Activated CD4-positive, CD25-positive, alpha-beta regulatory T cell treated with anti-CD3 and anti-CD28 coated beads, Interleukin-2, amount 50 U/mL, for 72 hours (primary cell): ENCODE results near the gene CHST1.

ENCODE experiments used
- DNase-seq: peaks from one replicate; pipeline ENCODE4 v3.0.0; 2021

CHST1 gene

DNA sequence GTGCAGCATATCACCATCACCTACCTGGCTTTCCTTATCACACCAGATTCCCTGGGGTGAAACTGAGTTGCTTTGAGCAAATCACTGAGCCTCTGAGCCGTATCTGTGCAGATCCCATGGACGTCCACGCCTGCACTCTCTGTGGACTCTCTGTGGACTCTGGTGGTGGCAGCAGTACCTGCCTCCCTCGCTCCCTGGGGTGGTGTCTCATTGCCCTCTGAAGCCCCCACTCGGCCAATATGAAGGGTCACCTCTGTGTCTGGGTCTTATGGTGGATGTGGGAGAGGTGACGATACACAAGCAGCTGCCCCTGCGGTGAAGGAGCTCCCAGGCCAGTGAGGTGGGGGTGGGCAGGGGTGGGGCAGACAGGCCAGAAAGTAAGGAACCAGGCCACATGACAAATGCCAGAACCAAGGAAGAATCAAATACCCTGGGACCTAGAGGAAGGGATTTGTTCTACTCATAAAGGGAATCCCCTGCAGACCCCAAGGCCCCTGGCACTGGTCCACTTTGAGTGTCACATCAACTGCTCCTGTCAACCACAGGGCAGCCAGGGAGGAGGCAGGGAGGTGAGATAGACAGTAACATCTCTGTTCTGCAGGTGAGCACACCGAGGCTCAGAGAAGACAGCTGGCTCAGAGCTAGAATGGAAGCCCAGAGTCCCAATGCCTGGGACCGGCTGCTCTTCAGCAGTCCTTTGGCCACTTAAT lies 9.2 kb upstream of the CHST1 start:
- no peak for DNase-seq

DNA sequence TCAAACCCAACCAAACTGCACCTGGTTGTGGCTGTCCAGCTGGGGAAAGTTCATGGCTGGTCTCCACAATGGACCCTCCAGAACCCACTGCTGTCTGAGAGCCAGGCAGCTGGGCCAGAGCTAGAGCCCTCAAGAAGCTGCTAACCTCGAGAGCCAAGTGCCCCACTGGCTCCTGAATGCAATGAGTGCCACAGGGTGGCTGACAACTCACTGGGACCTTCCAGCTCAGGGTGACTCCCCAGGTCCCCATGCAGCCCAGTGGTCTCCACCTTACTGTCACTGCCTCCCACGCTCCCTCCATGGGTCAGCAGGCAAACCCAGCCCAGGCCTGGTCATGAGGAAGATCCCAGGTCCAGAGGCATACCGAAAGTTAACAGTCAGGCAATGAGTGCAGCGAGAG lies 8.0 kb upstream of the CHST1 start:
- DNase-seq, result no peak

DNA sequence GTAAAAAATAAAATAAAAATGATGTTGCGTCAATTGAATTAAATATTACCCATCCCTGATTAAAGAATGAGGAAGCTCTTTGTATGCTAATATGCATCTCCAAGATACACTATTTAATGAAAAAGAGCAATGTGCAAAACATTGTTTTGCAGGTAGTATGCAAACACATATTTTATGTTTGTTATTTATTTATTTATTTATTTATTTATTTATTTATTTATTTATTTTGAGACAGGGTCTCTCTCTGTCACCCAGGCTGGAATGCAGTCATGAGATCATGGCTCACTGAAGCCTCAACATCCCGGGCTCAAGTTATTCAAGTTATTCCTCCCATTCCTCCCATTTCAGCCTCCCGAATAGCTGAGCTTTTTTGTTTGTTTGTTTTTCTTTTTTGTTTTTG lies 7.2 kb upstream of the CHST1 start:
- DNase-seq, result no peak

DNA sequence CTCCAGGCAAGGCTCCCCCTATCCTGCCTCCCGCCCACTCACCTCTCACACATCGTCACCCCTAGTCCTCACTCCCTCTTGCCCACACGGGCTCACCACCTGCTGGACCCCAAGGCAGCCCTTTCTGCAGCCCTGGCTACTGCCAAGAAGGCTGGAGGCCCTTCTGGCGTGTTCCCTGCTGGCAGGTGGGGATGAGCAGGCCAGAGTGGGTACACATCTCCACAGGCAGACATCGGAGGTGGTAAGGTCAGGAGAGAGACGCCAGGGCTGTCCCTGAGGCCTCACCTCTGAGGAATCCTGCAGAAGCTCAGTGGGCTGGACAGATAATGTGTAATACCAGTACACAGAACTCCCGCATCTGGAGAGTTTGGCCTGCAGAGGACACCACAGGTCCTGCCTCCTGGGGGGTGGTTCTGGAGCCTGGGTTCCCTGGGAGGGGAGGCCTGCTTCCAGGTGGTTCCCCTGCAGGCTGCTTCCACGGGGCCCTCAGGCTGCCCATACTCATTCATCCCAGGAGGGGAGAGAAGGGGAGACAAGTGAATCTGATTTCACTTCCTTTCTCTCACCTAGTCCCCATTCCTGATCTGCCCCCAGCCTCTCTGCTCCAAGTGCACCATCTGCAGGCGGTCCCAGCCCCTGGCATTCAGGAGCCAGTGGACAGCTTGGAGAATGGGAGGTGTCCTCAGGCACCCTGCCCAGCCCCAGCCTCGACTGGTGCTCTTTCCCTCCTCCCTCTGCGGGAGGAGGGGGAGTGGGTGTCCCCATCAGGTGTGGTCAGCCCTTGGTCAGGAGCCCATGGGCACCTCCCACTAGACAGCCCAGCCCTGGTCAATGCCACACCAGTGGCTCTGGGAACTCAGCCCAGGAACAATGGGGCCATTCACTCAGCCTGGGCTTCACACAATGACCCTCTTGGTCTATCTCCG lies 6.1 kb upstream of the CHST1 start:
- DNase-seq, result no peak

DNA sequence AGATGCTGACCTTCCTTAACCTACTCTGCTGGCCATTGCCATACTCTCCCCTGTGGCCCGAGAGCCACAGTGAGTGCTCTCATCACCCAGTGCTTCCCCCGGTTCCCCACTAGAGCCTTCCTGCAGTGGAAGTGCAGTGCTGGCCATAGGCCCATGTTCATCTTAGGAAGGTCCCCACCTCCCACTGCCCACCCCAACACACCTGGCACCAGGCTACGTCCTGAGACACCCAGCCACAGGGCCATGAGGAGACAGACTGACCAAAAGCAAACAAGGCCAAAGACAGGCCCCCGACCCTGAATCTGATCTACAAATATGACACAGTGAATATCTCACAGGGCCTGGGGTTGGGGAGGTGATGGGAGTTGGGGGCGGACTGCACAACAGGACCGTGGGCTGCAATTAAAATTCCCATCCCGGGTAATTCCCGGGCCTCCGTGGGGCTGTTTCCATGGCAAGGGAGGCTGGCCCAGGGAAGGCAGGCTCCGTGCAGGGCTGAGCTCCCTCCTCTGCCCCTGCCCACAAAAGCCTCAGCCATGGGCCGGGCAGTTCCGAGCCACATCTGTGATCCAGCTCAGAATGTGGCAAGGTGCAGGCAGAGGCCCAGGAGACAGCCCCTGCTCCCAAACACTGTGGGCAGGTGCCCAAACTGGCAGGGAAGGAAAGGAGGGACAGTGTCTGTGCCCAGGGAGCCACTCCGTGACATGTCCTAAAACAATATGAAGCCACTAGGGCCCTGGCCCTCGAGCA lies 5.1 kb upstream of the CHST1 start:
- DNase-seq, result no peak

DNA sequence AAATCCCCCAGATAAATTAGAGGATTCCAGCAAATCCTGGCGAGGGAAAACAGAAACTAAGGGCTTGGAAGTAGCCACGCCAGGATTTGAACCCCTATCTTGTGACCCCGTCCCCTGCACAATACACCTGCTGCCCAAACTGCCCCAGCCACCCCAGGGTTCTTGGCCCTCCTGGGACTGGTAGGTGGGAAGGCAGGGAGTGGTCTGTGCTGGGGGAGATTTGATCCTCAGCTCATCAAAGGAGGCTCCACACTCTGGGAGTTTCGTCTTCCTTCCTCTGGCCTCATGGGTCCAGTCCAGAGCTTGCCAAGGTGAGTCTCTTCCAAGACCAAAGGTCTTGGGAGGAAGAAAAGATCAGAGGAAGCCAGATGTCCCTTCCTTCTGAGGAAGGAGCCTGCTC lies 4.5 kb upstream of the CHST1 start:
- DNase-seq, result no peak

DNA sequence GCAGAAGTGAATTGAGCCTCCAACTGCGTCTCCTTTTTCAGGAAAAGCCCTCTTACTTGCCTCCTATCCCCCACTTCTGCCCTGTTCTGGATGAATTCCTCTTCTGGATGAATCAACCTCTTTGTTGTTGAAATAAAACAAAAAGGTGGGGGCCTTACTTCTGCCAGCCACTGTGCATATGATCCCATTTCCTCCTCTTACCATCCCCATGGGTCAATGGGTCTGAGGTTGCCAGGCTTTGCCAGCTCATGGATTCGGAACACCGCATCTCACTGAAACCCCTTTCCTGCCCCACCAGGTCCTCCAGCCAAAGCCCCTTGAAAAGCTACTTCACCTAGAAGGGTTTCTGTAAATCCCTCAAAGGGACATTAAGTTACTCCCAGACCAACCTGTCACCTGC lies 3.7 kb upstream of the CHST1 start:
- no peak for DNase-seq

DNA sequence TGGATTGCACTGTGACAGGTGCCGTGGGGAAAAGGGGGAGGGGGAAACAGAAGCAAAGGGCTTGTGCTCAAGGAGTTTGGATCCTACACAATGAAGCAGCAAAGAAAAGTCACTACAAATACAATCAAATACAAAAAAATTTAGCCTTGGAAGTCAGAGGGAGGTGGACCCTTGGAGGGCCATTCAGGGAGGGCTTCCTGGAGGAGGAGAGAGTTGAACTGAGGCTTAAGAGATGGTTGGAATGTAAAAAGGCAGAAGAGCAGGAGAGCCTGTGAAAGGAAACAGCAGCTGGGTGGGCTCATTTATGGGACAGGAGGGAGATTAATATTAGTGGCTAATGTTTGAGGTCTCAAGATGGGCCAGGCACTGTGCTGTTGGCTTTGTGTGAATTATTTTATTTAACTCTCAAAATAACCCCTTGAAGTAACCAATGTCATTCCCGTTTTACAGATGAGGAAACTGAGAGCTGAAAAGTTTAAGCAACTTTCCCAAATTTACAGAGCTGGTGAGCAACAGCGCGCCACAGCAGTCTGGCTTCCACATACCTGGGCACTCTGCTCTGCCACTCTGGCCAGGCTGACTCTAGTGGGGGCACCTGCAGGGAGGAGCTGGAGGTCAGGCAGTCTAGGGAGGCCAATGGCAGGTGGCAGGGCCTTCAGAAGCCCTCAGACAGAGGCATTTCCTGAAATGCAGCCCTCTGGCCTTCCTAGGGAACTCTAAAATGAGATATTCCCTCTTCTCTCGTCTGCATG lies 2.7 kb upstream of the CHST1 start:
- DNase-seq, result no peak

DNA sequence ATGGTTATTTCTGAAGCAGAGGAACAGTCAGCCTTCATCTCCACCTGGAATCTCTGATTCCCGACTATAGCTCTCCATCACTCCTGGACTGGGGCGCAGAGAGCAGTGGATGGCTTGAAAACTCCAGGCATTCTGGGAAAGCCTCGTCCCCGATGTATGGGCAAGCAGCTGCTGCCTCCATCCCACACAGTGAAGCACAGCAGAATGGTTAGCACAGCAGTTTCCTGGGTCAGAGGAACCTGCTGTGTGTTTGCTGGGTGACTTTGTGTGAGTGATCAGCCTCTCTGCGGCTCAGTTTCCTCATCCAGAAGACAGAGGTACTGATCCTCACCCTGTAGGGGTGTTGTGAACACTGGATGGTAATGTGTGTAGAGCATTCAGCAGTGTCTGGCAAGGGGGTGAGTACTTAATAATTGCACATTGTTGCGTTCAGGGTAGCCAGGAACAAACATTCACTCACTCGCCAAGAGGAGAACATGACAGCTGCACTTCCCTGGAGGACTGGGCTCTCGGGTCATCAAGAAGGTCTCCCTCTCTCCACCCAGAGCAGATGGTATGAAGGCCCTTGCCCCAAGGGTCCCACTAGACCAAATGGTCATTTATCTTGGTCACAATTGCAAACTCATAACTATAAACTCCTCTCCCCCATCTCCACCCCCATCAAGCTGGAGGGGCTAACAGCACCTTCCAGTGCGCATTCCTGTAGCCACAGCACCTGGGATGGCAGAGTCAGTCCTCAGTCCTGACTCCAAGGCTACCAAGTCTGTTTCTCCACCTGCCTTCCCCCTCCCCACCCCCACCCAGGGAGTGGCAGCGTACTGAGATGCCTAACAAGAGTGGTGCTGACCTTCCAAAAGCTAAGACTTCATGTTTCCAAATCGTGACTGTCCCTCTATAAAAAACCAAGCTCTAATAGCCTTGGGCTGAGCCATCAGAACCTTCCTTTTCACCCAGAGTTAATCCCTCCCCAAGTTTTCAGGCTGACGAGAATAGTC lies 1.5 kb upstream of the CHST1 start:
- DNase-seq, result no peak

DNA sequence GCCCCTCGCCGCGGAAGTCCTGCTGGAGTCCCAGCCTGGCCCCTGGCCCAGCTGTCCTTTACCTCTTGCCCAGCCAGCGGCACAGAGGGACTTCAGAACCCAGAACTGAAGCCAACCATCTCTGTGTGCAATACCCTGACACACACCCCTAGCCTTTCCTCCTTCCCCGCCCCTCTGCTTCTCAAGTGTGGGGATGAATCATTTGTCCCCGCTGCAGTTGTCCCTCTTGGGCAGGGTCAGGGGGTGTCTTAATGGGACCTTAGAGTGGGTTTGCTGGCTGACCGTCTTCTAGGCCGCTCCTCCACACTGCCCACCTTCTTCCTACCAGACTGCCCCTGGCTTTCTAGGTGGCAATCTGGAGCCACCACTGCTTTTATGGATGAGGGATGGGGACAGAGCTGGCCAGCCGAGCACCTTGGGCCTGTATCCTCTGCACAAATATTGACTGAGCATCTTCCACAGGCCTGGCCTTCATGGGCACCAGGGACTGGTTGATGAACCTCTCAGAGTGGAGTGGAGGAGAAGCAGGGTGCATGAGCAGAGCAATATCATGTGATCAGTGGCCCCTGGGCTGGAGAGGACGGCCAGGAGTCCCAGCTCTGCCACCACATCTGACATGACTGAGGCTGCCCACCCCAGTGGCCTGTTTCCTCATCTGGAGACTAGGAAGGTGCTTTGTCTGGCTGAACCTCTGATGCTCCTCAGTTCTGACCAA lies 668 bp upstream of the CHST1 start:
- no peak for DNase-seq

DNA sequence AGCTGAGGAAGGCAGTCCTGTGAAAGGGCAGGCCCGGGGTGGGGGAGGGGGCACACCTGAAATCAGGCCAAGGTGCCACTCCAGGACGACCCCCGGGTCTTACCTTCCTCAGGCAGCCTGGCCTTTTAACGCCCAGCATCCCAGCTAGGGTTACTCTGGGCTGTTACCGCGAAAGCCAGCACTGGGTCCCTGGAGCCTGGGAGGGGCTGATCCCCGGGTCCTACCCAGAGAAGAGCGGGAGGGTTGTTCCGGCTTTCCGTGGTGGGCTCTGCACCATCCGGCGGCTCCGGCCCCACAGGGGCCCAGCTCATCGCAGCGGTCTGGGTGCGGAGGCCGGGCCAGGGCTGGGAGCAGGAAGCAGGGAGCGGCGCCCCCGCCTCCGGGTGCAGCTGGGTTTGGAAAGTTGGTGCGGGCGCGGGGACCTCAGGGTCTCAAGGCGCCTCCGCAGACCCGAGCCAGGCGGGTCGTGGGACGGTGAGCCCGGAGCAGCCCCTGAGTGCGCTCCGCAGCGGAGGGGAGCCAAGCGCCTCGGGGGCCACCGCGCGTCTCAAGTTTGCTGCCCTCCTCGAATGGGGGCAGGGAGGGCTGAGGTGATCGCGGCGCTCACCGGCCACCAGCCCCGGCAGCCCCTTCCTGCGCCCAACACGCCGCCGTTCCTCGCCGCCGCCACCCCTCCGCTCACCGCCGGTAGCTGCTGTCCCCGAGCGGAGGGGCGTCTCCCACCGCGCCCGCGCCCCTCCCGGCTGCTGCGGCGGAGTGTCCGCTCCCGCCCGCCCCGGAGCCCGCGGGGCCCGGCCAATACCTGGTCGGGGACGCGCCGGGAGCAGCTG lies 831 bp downstream of the CHST1 start:
- no peak for DNase-seq

DNA sequence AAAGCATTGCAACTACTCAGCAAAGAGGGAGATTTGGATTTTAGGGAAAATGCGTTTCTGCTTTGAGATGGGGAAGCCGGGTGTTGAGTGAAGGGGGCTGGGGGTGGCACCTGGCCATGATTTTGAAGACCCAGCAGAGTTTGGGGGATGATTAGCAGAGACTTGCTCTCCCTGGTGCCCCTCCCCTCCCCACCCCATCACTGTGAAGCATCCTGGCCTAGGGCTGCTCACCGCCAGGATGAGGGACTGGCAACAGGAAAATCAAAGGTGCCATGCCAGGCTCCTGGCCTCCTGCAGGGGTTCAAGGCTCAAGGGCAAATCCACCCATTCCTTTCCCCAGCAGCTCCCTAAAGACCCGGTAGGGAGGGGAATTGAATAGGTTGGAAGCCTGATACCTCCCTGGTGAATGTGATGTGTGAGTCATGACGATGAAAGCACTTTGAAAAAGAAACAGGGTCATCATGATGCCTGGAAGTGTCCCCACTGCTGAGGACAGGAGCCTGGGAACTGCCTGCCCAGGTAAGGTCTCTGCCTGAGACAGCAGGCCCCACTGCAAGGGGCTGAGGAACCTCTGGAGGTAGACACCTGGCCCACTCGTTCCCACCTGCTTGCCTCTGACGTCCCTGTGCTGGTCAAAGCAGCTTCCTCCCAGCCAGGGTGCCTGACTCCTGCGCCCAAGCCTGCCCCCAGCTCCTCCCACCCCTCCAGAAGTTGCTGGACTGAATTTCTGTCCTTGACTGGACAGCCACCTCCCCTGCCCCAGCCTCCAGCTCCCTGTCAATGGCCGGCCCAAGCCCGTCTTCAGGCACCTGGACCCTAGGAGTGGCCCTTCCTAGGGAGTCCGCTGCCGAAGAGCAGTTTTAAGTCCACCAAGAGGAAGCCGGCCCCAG lies 1.7 kb downstream of the CHST1 start:
- DNase-seq, result no peak

DNA sequence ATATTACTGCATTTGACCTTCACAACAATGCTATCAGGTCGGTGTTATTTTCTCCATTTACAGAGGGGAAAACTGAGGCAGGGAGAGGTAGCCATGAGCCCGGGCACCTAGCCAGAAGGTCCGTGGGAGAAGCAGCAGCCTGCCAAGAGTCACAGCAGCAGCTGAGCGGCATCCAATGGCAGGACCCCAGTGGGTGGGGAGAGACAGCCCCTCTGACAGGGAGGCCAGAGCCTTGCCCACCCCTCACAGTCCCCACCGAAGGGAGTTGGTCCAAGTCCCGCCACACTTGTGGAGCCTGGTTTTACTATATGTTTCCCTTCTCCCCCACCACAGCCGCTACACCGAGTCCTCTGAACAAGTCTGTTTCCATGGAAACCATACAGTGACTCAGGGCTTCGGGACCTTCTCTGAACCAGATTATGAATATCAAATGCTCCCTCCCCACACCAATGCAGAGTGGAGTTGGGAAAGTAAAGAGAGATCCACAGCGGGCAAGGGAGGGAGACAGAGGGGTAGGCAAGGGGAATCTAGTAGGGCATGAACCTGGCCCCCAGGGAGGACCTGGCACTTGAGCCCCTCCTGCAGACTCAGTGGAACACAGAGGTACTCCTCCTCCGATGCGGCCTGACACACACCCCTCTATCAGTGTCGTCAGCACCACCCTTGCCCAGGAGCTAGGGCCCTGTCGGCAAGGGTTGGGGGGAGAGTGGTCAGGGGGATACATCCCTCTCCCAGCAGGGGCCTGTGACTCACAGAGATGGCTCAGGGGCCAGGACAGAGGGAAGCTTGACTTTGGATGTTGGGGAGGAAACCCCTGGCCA lies 2.5 kb downstream of the CHST1 start:
- DNase-seq, result no peak

DNA sequence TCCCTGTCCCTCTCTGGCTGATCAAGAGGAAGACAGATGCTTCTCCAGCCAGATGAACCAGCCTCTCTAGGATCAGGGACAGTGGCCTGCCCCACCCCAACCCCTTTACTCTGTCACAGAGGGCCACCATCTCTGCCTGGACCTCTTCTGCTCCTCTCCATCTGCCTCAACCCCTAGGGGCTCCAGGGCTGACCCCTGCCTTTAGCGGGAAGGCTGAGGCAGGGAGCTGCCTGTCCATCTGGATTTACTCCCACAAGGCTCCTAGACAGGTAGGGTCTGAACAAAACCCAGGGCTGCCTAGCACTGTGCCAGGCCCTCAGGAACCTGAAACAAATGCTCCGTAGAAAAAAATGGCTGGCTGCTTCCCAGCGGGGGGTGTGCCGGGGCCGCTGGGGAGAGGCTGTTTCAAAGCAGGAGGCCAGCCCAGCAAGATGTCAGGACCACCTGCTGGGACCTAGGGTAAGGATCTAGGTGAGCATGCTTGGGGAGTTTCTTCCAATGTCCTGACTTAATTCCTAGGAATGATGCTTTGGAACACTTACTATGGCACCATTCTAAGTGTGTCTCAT lies 3.2 kb downstream of the CHST1 start:
- DNase-seq, result no peak

DNA sequence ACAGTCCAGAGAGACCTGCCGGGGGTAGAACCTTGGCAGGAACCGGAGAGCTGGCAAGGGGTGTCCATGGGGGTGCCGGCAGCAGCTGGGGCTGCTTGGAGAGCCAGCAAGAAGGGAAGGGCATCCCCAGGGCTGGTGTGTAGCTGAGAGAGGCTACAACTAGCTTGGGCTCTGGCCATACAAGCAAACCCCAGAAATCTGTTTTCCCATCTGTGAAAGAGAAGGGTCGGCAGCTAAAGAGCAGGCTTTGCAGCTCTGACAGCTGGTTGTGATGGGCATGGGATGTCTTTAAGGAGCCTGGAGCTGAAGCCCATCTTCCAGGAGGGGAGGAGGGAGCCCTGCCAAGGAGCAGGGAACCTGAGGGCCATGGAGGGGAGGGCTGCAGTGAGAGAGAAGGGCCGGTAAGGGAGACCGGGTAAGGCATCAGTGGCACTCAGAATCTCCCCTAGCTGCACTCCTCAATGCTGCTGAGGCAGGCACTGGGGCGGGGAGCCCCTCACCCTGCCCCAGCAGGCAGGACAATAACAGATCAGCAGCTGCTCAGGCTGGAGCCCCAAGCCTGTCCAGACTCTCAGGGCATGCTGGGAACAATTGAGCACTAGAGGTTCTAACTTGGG lies 3.9 kb downstream of the CHST1 start:
- DNase-seq, result no peak

DNA sequence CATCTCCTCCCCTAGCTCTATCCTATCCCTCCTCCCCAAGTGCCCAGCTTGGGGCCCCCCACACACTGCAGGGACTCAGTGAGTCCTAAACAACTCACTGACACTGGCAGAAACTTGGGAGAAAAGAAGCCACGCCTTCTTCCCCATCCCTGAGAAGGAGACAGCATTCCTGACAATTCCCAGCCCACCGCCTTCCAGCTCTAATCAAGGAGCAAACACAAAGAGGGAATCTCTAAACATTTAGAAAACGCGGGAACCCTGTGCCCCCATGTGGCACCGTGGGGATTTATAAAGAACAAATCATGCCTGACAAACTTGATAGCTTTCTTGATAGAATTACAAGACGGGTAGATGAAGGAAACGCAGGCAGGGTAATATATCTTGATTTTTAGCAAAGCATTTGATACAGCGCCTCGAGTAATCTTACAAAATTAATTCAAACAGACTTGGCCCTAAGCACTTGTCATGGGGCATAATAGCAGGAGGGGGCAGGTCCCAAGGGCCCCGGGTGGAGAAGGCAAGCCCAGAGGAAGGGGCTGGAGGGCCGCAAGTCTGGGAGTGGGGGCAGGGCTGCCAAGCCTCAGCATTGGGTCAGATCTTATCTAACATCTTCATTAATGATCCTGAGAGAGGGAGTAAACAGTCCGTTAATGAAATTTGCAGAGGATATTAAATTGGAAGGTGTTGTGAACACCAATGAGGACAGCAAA lies 4.5 kb downstream of the CHST1 start:
- DNase-seq, result no peak

DNA sequence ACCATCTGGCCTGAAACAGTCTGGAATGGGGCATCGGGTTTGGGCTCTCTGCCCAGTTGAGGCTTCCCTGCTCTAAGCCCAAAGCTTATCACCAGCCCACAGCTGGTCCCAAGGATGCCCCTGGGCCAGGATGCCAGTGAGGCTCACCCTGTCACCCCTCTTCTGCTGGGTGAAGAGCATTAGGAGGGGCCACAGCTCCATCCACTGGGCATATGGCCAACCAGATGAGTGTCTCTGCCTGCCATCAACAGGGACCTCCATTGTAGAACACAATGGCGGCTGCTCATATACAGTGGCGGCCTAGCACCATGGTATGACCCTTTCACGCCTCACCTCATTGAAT lies 5.6 kb downstream of the CHST1 start:
- DNase-seq, result no peak
